Fibroblast of skin of scalp (primary cell): Measurements from ENCODE around the gene ZBTB7C.

Source experiments
- DNase-seq: peaks from one replicate; pipeline ENCODE4 v3.0.0-alpha.2; 2013

ZBTB7C gene

GRCh38 chr18:48213791-48214190 lies 195.4 kb downstream of the ZBTB7C start:
- DNase-seq = no peak

- no peak for DNase-seq
These were observed 200.6 kb downstream of the ZBTB7C start for GRCh38 chr18:48208432-48209140.

GRCh38 chr18:48207733-48208132 lies 201.4 kb downstream of the ZBTB7C start:
- DNase-seq = no peak

GRCh38 chr18:48206887-48207286 lies 202.3 kb downstream of the ZBTB7C start:
- DNase-seq = no peak

- no peak for DNase-seq
These were observed 205.1 kb downstream of the ZBTB7C start for GRCh38 chr18:48203961-48204666.

GRCh38 chr18:48203288-48203945 lies 205.8 kb downstream of the ZBTB7C start:
- no peak for DNase-seq

GRCh38 chr18:48202350-48203260 lies 206.6 kb downstream of the ZBTB7C start:
- no peak for DNase-seq

GRCh38 chr18:48202006-48202348 lies 207.2 kb downstream of the ZBTB7C start:
- no peak for DNase-seq

GRCh38 chr18:48201337-48202005 lies 207.7 kb downstream of the ZBTB7C start:
- DNase-seq = no peak

- DNase-seq = no peak
These were observed 208.4 kb downstream of the ZBTB7C start for GRCh38 chr18:48200631-48201336.

GRCh38 chr18:48199399-48199798 lies 209.8 kb downstream of the ZBTB7C start:
- DNase-seq = no peak

GRCh38 chr18:48197819-48198218 lies 211.4 kb downstream of the ZBTB7C start:
- DNase-seq = no peak

- DNase-seq = no peak
These were observed 213.4 kb downstream of the ZBTB7C start for GRCh38 chr18:48195787-48196186.

GRCh38 chr18:48194591-48195181 lies 214.5 kb downstream of the ZBTB7C start:
- no peak for DNase-seq

GRCh38 chr18:48193521-48194492 lies 215.4 kb downstream of the ZBTB7C start:
- peak; percentile 5 for DNase-seq

- DNase-seq = no peak
These were observed 216.6 kb downstream of the ZBTB7C start for GRCh38 chr18:48192542-48192941.

GRCh38 chr18:48191494-48191893 lies 217.7 kb downstream of the ZBTB7C start:
- DNase-seq = no peak

GRCh38 chr18:48190994-48191393 lies 218.2 kb downstream of the ZBTB7C start:
- no peak for DNase-seq

- DNase-seq = no peak
These were observed 220.6 kb downstream of the ZBTB7C start for GRCh38 chr18:48188609-48189008.

GRCh38 chr18:48186861-48187260 lies 222.3 kb downstream of the ZBTB7C start:
- no peak for DNase-seq
